Fibroblast of mammary gland (primary cell): ENCODE results near the gene KIF24.

Experiments
- DNase-seq: peaks from one replicate; pipeline ENCODE4 v3.0.0-alpha.2; 2010; ENCODE audit warnings: low read depth
- H3K4me3 ChIP-seq: 2 replicates; pipeline ENCODE4 v1.5.1; 2011; ENCODE audit warnings: low read depth, mild to moderate bottlenecking, low read length, moderate library complexity; ENCODE audit not compliant: control insufficient read depth
- CTCF ChIP-seq: conservative IDR thresholded peaks from 2 replicates; pipeline ENCODE4 v1.5.1; 2011; ENCODE audit warnings: low read depth, low read length, inconsistent platforms; ENCODE audit not compliant: control insufficient read depth, insufficient read depth

The KIF24 gene, protein sequence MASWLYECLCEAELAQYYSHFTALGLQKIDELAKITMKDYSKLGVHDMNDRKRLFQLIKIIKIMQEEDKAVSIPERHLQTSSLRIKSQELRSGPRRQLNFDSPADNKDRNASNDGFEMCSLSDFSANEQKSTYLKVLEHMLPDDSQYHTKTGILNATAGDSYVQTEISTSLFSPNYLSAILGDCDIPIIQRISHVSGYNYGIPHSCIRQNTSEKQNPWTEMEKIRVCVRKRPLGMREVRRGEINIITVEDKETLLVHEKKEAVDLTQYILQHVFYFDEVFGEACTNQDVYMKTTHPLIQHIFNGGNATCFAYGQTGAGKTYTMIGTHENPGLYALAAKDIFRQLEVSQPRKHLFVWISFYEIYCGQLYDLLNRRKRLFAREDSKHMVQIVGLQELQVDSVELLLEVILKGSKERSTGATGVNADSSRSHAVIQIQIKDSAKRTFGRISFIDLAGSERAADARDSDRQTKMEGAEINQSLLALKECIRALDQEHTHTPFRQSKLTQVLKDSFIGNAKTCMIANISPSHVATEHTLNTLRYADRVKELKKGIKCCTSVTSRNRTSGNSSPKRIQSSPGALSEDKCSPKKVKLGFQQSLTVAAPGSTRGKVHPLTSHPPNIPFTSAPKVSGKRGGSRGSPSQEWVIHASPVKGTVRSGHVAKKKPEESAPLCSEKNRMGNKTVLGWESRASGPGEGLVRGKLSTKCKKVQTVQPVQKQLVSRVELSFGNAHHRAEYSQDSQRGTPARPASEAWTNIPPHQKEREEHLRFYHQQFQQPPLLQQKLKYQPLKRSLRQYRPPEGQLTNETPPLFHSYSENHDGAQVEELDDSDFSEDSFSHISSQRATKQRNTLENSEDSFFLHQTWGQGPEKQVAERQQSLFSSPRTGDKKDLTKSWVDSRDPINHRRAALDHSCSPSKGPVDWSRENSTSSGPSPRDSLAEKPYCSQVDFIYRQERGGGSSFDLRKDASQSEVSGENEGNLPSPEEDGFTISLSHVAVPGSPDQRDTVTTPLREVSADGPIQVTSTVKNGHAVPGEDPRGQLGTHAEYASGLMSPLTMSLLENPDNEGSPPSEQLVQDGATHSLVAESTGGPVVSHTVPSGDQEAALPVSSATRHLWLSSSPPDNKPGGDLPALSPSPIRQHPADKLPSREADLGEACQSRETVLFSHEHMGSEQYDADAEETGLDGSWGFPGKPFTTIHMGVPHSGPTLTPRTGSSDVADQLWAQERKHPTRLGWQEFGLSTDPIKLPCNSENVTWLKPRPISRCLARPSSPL (N-terminal part only)

DNA sequence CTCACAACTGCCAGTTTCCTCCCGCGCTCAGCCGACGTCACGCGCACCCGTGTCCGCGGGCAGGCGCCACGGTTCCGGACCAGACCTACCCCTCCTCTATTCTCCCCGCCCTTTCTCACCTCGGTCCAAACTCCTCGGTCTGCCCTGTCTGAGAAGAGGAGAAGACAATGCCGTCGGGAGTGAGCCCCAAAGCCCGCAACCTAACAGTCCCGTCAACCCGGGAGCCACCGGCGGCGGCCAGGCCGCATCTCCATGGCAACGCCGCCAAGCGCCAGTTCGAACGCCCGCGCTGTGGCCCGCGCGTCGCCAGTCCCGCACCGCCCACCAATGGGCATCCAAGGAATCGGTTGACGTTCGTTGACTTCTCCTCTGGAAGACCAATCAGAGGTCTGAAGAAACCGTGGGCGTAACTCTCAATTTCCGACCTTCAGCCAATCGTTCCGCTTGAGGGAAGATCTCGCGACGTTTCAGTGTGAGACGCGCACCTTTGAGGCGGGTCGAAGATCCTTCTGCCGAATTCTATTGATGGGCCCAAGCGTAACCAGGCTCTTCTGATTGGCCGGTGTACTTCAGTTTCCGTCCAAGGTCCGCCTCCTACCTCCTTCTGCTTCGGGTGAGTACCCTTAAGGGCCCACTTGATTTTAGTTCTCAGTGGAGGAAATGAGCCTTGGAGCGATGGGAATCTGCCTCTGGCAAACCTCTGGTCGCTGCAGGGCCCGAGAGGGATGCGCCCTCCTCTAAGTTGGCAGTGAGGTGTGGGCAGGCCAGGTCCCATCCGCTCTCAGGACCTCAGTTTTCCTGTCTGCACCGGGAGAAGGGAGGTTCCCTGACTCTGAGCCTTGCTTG is at the start of gene KIF24, which contains the start of gene NUDT2:
Gene KIF24, minus strand, starts transcription at position 282 of the 846 bp plus-strand sequence. CDS start 17,922 bp downstream, outside the sequence.
Gene NUDT2, plus strand, starts transcription at position 583 of the 846 bp plus-strand sequence. CDS start 9,471 bp downstream, outside the sequence.
- peak; percentile 100 for DNase-seq
- no peak for TF ChIP-seq CTCF
- peak within 1 kb of the TSS; percentile 89 for H3K4me3 ChIP-seq

DNA sequence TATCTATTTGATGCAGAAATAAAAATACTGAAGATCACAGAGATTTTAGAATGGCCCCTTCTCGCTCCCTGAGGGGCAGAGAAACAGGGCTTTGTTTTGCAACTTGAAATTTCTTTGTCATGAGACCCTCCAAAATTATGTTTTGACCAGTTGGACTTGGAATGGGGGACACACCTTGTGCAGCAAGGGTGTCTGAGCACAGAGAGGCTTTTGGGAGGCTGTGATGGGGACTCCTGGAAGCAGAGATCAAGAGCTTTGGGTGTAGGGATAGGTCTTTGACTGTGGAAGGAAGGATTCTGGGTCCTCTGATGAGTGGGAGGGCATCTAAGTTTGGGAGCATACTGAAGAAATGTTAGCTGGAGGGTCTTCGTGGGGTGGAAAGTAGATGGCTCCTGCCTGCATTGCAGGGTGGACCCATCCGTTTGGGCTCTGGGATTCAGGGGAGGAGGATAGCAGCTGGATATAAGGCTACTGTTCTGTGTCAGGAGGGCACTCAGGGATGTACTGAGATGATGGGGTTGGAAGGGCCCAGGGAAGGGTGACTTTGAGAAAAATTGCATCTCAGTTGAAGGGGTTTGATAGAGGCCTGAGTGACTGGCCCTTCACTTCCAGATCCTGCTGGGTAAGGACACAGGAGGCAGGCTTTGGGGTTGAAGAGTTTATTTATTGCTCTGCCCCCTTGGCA is 49.5 kb upstream of the KIF24 start:
- H3K4me3 ChIP-seq, result no peak overlapping the region
- TF ChIP-seq CTCF, result no peak
- no peak for DNase-seq

GRCh38 chr9:34377404-34377746 is 48.3 kb upstream of the KIF24 start:
- H3K4me3 ChIP-seq, result peak overlapping the region; percentile 70
- no peak for TF ChIP-seq CTCF
- DNase-seq, result no peak

DNA sequence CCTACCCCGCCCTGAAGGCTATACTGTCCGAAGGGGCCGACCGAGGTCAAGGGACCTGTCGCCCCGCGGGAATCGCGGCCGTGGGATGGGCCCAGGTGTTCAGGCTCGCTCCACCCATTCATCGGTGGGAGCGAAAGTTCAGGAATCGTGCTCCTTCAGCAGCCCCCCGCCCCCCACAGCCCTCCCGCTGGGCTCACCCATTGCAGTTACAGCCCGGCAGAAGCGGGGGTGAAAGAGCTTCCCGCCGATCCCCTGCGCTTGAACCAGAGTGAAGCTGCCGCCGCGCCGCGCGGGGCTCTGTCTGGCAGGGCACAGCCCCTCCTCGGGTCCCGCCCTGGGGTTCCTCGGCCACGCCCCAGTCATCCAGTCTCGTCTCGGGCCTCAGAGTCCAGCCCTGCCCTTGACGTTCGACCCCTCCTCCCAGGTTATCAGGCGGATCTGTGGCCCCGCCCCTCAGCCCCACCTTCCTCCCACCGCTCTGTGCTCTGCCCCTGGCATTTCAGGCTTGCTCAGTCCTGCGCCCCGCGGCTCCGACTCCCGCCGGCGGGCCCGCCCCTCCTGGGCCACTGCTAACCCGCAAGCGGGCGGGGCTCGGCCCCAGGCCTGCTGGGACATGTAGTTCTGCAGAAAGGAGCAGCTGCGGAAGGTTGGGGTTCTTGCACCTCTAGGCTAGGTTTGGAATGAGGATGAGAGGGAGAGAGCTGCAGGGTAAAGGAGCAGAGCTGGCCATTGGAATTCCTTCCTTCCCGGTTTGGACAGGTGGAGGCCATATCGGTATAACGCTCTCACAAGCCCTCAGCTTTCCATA is 47.7 kb upstream of the KIF24 start, which contains the start of gene MYORG:
Gene MYORG, minus strand, starts transcription at position 303 of the 808 bp plus-strand sequence. CDS start 3,955 bp downstream, outside the sequence.
- no peak for TF ChIP-seq CTCF
- peak; percentile 84 for DNase-seq
- peak within 1 kb of the TSS; percentile 70 for H3K4me3 ChIP-seq

GRCh38 chr9:34375901-34376595 is 47.0 kb upstream of the KIF24 start:
- TF ChIP-seq CTCF, result no peak
- peak; percentile 15 for DNase-seq
- peak overlapping the region; percentile 70 for H3K4me3 ChIP-seq
